ENCODE results near the gene DOCK2.

DNA sequence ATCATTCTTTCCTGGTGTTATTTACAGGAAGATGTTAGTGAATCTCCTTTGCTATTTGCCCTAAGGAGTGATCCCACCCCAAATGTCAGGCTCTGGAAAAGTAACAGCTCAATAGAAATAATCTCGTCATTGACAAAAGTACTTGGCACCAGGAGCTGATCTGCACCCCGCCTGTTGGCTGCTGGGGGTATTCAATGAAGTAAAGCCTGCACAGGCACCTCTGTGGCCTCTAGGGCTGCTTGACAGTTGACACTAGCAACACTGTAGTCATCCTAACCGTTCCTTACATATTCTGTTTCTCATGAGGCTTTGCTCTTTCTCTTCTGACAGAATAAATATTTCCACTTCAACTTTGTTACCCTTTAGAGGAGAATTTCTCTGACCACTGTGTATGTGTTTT, 103.4 kb downstream of the DOCK2 start:
- TF ChIP-seq EZH2phosphoT487 (IDR thresholded peaks at IDR 0.05; ENCODE audit: insufficient read depth, low read depth), result no peak
- no peak for TF ChIP-seq EZH2 (IDR thresholded peaks at IDR 0.05; ENCODE audit: insufficient read depth, poor library complexity, severe bottlenecking)
